Nephron (organoid): ENCODE data around the gene BPIFA3.
A peak's percentile ranks its signal among the peaks of the same experiment; 100 is the strongest.

Source experiments
- H3K27ac Mint-ChIP-seq, 3 experiments: 2 replicates each; pipeline ENCODE4 v1.8.0; 2020; ENCODE audit warnings: mixed read lengths in 3 of 3, mild to moderate bottlenecking in 2 of 3, moderate library complexity in 1 of 3
- H3K27me3 Mint-ChIP-seq: 2 replicates; pipeline ENCODE4 v1.8.0; 2021; ENCODE audit warnings: low read depth, mild to moderate bottlenecking, moderate library complexity, mixed read lengths
- H3K36me3 Mint-ChIP-seq: 2 replicates; pipeline ENCODE4 v1.8.0; 2020; ENCODE audit warnings: low read depth, mixed read lengths
- H3K4me1 Mint-ChIP-seq: 2 replicates; pipeline ENCODE4 v1.8.0; 2020; ENCODE audit warnings: mixed read lengths
- H3K4me3 Mint-ChIP-seq, 3 experiments: 2 replicates each; pipeline ENCODE4 v1.8.0; 2020; ENCODE audit warnings: mild to moderate bottlenecking in 3 of 3, mixed read lengths in 3 of 3, moderate library complexity in 2 of 3
- H3K9me3 Mint-ChIP-seq: 2 replicates; pipeline ENCODE4 v1.8.0; 2020; ENCODE audit warnings: mixed read lengths
- TF ChIP-seq, protein P1 (sequence below), 3 experiments: fragments of 200-600 bp; sonication (generic); IDR thresholded peaks; one replicate each; pipeline ENCODE4 v1.5.0; 2021; ENCODE audit warnings: antibody characterized with exemption in 3 of 3; ENCODE audit not compliant: unreplicated experiment in 3 of 3

BPIFA3 gene

DNA sequence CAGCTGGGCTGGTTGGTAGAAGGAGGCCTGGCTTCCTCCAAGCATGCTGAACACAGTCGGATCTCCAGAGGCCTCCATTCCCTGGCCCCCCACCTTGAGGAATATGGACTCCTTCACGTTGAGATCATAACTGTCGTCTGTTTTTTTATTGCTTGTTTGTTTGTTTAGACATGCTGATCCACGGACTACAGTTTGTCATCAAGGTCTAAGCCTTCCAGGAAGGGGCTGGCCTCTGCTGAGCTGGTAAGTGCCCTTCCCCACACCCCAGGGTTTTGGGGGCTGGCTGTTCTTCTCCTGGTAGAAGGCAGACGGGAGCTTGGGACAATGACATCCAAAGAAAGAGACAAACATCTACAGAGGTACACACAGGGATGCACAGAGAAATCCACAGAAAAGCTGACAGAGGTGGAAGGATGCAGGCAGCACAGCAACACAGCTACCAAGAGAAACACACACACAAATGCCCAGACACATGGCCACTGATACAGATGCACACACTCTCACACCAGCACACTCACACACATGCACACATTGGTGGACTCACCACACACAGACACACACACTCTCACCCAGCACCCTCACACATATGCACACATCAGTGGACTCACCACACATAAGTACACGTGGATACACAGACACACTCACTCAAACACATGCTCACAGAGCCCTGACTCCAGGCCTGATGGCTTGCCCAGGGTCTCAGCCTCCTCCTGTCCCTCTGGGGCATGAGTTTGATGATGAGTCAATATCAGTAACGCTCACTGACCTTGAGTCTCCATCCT lies 25.4 kb downstream of the BPIFA3 start:
- Mint-ChIP-seq H3K9me3 (no peaks in the 10 kb centered on the region), H3K36me3 (no peaks in the 10 kb centered on the region), H3K4me1 (no peaks in the 10 kb centered on the region), H3K27ac (no peak overlapping the region), H3K4me3 (peak overlapping the region in 1 of 3 experiments; percentile 3), H3K27me3 (peaks cover 23% of the 10 kb centered on the region)
- TF ChIP-seq, protein P1, sequence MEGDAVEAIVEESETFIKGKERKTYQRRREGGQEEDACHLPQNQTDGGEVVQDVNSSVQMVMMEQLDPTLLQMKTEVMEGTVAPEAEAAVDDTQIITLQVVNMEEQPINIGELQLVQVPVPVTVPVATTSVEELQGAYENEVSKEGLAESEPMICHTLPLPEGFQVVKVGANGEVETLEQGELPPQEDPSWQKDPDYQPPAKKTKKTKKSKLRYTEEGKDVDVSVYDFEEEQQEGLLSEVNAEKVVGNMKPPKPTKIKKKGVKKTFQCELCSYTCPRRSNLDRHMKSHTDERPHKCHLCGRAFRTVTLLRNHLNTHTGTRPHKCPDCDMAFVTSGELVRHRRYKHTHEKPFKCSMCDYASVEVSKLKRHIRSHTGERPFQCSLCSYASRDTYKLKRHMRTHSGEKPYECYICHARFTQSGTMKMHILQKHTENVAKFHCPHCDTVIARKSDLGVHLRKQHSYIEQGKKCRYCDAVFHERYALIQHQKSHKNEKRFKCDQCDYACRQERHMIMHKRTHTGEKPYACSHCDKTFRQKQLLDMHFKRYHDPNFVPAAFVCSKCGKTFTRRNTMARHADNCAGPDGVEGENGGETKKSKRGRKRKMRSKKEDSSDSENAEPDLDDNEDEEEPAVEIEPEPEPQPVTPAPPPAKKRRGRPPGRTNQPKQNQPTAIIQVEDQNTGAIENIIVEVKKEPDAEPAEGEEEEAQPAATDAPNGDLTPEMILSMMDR (IDR thresholded peaks at IDR 0.05; ENCODE audit: unreplicated experiment in 3 of 3), result no peak

DNA sequence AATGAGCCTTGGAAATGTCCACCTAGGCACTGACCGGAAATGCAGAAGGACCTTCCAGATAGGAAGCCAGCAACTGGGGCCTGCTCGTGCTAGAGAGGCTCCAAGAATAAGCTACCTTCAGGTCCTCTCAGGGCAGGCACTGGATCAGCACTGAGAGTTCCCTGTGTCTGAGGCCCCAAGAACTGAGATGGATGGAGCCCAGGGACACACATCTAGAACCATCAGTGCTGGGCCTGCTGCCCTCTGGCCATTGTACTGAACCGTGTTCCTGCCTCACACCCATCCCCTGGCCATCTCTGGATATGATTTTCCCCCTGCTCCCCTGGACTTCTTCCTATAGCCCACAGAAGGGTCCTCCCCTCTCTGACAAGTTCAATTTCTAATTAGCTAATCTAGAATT lies 28.9 kb downstream of the BPIFA3 start:
- H3K4me3 Mint-ChIP-seq, result no peak overlapping the region
- TF ChIP-seq, protein P1 (IDR thresholded peaks at IDR 0.05; ENCODE audit: unreplicated experiment in 3 of 3), result no peak
- H3K9me3 Mint-ChIP-seq, result no peaks in the 10 kb centered on the region
- peaks cover 18% of the 10 kb centered on the region for H3K27me3 Mint-ChIP-seq
- H3K27ac Mint-ChIP-seq, result no peak overlapping the region
- H3K4me1 Mint-ChIP-seq, result no peaks in the 10 kb centered on the region
- no peaks in the 10 kb centered on the region for H3K36me3 Mint-ChIP-seq

DNA sequence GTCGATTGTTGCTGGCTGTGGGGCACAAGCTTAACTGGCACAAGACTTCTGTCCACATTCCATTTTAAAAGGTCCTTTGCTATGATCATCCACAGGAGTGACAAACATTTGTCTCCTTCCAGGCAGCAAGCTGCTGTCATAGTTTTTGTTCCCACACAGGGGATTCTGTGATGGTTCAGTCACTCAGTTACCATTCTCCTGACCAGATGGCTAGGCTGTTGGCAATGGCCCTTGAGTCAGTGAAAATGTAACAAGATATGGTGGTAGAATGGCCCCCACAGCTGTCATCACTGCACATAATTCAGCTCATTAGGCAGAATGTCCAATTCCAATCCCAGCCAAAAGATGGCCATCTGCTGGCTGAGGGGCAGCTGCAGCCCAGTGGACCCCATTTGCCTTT lies 32.3 kb downstream of the BPIFA3 start:
- Mint-ChIP-seq H3K9me3 (peaks cover 4% of the 10 kb centered on the region), H3K27ac (no peak overlapping the region), H3K4me1 (no peaks in the 10 kb centered on the region), H3K4me3 (no peak overlapping the region), H3K36me3 (no peaks in the 10 kb centered on the region), H3K27me3 (peaks cover 13% of the 10 kb centered on the region)
- TF ChIP-seq, protein P1 (IDR thresholded peaks at IDR 0.05; ENCODE audit: unreplicated experiment in 3 of 3), result no peak

DNA sequence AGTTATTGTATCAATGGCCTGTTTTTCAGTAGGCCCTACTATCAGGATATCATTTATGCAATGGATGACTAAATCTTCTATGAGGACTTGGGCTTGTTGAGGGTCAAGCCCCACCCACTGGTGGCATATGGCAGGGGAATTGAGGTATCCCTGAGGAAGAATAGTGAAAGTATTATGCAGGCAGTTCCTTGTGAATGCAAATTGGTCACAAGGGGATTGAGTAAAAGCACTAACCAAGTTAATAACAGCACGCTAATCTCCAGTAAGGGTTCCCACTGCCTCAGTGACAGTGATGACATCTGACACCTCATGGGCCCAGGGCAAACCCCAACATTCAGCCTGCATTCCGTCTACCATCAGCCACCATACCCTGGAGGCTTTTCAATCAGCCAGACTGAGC lies 33.5 kb downstream of the BPIFA3 start:
- Mint-ChIP-seq H3K9me3 (peaks cover 10% of the 10 kb centered on the region), H3K27ac (no peak overlapping the region), H3K4me3 (no peak overlapping the region), H3K36me3 (no peaks in the 10 kb centered on the region), H3K4me1 (no peaks in the 10 kb centered on the region), H3K27me3 (peaks cover 17% of the 10 kb centered on the region)
- TF ChIP-seq, protein P1 (IDR thresholded peaks at IDR 0.05; ENCODE audit: unreplicated experiment in 3 of 3), result no peak

DNA sequence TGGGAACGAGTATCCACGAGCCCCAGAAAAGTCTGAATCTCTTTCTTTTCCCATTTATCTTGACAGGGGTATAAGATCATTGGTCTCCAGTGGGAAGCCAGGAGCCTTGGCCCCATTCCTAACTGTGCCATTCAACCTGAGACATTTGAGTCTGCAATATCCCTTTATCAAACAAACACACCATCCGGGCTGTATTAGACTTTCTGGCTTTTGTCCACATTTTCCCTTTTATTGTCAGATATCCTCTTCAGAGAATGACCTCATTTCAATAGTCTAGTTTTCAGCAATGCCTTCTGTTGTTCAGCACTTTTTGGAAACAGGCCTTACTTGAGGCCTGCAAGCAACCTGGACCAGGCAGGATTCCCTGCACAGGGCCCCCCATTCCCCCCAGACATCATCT lies 34.3 kb downstream of the BPIFA3 start:
- Mint-ChIP-seq H3K36me3 (no peaks in the 10 kb centered on the region), H3K4me3 (no peak overlapping the region), H3K27ac (no peak overlapping the region), H3K9me3 (peaks cover 10% of the 10 kb centered on the region), H3K4me1 (no peaks in the 10 kb centered on the region), H3K27me3 (peaks cover 14% of the 10 kb centered on the region)
- TF ChIP-seq, protein P1 (IDR thresholded peaks at IDR 0.05; ENCODE audit: unreplicated experiment in 3 of 3), result no peak

DNA sequence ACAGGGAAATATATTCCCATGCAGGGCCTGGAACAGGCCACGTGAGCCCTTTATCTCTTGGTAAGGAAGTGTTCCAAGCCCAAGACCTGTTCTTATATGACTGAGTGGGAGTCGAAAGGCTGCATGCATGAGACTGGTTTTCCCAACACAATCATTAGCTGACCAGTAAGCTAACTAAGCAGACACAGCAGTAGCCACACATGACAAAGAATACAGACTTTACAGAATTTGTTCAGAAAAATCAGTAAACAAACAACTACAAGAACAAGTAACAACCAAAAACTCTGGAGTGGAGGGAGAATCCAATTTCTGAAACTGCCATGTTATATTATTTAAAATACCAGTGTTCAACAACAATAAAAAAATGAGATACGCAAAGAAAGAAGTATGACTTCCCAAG lies 35.3 kb downstream of the BPIFA3 start:
- peaks cover 10% of the 10 kb centered on the region for H3K9me3 Mint-ChIP-seq
- no peaks in the 10 kb centered on the region for H3K4me1 Mint-ChIP-seq
- no peak overlapping the region for H3K27ac Mint-ChIP-seq
- no peak overlapping the region for H3K4me3 Mint-ChIP-seq
- TF ChIP-seq, protein P1 (IDR thresholded peaks at IDR 0.05; ENCODE audit: unreplicated experiment in 3 of 3), result no peak
- H3K27me3 Mint-ChIP-seq, result peaks cover 14% of the 10 kb centered on the region
- H3K36me3 Mint-ChIP-seq, result no peaks in the 10 kb centered on the region
